Measurements from ENCODE around the gene C1orf105.
"Not testable (repeated sequence)": the region's sequence is repeated elsewhere in the genome, so short reads cannot be mapped to it uniquely, and the experiment has no call there.

C1orf105 gene

DNA sequence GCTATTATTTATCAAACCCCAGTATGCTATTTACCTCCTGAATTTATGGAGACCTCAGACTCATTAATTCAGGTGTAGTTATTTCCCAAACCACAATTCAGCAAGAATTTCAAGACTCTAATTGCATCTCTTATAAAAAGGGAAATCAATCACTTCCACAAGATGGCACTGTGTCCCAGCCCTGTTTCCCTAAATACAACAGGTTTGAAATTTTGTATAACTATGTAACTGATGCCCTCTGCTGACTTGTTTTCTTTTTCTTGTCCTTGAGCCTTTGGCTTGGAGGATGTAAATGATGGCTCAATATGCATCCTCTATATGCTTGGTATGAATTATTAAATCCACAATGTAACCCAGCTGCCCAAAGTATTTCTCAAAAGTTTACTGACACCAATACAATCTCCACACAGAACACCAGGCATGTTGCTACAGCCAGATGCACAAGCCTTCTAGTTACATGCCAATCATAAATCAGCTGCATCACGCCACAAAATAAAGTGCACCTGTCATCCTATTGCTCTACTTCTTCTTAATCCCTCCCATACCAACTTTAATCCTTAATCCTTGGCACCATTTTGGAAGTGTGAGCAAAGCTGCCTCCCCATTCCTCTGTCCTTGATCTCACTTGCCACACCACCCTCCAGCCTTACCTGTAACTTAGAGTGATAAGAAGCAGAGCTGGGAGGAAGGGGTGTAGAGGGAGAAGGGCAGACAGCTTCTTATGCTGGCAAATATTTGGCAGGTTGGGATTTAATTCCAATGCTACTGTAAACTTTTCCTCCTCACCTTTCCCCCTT lies 9.0 kb downstream of the C1orf105 start:
- peak in 5 of 6 experiments; percentile 26 to 72 (median 59) for DNase-seq

DNA sequence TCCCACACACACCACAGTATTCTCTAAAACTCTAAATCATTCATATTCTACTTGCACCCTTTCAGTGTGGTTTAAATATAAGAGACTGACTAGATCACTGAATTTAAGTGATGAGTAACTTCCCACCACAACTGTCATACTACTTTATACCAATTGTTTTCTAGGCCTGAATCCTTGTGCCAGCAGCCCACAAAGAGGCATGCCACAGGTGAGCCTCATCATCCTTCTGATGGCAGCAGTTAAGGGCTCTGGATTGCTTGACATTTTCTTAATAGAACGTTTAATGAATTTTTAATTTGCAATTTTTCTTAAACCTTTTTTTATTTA lies 9.6 kb downstream of the C1orf105 start:
- no peak for DNase-seq

DNA sequence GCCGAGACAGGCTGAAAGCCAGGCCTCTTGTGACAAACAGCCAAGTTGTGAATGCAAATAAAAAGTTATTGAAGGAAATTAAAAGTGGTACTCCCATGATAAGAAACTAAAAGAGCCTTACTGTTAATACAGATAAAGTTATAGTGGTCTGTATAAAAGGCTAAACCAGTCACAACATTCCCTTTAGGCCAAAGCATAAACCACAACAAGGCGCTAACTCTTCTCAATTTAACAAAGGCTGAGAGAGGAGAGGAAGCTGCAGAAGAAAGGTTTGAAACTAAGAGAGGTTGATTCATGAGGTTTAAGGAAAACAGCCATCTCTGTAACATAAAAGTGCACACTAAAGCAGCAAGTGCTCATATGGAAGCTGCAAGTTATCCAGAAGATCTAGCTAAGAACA lies 10.7 kb downstream of the C1orf105 start:
- no peak for DNase-seq

DNA sequence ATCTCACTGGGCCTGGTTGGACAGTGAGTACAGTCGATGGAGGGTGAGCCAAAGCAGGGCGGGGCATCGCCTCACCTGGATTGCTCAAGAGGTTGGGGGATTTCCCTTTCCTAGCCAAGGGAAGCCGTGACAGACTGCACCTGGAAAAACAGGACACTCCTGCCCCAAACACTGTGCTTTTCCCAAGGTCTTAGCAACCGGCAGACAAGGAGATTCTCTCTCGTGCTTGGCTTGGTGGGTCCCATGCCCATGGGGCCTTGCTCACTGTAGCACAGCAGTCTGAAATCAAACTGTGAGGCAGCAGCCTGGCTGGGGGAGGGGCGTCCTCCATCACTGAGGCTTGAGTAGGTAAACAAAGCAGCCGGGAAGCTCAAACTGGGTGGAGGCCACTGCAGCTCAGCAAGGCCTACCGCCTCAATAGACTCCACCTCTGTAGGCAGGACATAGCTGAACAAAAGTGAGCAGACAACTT lies 11.3 kb downstream of the C1orf105 start:
- DNase-seq = peak; percentile 8 to 63 (median 43)

DNA sequence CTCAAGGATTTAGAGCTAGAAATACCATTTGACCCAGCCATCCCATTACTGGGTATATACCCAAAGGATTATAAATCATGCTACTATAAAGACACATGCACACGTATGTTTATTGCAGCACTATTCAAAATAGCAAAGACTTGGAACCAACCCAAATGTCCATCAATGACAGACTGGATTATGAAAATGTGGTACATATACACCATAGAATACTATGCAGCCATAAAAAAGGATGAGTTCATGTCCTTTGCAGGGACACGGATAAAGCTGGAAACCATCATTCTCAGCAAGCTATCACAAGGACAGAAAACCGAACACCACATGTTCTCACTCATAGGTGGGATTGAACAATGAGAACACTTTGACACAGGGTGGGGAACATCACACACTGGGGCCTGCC lies 16.7 kb downstream of the C1orf105 start:
- DNase-seq = not testable (repeated sequence)

DNA sequence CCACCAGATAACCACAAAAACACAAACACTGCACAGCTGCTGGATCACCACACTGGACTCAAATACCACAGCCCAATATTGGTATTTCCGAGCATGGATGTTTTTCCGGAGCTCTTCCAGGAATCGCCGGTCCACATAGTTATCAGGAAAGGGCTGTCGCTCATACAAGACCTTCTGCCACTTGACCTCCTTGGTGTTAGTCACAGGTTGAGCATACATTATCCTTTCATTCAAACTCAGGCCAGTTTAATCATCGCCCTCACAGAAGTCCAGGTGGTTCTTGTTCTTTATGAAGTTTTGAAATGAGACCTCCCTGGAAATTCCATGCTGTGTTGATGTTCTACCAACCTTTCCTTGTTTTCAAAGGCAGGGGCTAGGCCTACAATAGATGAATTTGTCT lies 21.9 kb downstream of the C1orf105 start:
- DNase-seq = no peak

DNA sequence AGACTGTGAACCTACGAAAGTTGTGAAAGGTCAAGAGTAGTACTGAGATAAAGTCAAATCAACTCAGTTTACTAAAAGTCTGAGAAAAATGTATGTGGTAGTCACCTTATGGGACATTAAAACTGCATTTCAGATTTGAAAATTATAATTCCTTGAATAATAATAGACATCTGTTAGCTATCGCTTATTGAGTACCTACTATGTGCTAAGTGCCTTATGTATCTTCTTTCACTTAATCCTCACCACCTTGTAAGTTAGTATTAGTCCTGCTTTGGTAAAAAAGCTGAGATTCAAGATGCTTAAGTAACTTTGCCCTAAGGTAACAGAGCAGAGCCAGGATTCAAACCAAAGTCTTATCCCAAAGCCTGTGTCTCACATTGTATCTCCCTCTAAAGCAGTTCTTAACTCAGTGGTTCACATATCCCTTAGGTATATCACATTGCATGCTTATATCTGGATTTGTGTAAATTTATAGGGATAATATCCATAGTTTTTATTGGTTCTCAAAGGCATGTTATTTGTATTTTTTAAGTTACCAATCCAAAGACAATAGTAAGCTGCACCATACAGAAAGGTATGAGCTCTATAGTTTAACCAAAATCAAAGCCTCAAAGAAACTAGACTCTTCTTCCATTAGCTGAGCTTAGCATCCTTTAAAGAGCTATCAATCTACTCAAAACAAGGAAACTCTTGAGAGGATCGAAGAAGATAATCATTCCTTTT lies 22.5 kb downstream of the C1orf105 start:
- peak in 1 of 6 experiments; percentile 52 for DNase-seq

DNA sequence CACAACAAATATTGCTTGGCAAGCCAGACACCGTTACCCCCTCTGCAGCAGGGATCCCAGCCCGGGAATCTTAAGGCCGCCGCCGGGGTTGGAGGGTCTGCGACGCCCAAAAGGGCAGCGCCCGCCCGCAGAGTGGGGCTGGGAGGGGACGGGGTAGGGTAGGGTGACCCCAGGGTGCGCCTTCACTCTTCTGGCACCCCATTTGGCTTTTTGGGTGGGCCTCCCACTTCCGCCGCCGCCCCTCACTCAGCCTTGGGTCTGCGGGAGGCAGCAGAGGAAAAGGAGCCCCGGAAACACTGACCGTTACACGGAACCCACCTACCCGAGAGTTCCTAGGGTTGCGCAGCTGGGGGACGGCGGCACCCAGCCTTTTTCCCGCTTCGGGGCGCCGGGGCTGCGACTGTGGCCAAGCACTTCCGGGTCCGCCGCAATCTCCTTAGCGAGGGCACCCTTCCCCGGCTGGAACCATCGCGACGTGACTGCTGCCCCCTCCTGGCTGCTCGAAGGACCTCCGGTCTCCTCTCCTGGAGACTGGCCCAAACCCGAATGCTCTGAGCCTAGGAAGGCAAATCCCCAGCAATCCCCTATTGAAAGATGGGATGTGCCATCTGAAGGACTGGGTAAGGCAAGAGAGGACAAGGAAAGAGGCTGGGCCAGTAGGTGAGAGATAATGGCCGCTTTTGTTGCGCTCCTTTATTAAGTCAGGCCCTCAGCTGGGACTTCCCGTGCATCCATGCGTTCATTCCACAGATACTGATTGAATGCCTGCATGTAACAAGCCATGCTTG lies 23.4 kb downstream of the C1orf105 start, which contains the start of gene PIGC:
PIGC (minus strand) TSS at position 404 of the 788 bp plus-strand sequence. CDS start 1,447 bp downstream, outside the sequence.
- DNase-seq = peak; percentile 76 to 88 (median 85)

DNA sequence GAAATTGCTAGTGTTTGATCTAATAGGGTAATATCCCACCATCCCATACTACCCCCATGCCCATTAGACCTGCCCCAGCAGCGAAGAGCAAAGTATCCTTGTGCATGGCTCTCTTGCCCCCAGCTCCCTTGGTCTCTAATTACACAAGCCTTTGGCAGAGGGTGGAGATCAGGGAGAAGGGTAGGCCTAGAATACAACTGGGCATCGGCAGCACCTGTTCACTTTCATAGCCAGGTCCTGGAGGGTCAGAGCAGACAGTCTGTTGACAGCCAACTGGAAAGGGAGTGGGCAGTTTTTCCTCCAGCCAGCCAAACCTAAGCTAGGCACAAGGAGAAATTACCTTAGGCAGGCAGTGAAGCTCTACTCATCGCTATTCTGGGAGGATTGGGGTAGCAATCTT lies 26.1 kb downstream of the C1orf105 start:
- no peak for DNase-seq

DNA sequence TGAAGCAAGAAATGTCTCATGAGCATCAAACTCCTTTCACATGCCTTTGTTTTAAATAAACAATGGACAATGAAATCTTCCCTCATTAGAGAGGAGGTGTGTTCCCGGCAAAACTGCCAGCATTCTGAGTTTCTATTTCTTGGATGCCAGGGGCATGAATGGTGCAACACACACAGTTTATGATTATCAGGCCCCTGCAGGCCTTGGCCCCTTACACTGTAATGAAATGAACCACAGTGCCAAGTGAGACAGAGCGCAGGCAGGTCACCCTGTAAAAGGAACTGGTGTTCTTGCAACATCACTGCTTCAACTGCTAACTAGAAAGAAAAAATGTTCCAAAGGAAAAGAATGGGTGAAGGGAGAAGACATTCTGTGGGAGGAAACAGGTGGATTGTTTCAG lies 27.2 kb downstream of the C1orf105 start:
- no peak for DNase-seq

DNA sequence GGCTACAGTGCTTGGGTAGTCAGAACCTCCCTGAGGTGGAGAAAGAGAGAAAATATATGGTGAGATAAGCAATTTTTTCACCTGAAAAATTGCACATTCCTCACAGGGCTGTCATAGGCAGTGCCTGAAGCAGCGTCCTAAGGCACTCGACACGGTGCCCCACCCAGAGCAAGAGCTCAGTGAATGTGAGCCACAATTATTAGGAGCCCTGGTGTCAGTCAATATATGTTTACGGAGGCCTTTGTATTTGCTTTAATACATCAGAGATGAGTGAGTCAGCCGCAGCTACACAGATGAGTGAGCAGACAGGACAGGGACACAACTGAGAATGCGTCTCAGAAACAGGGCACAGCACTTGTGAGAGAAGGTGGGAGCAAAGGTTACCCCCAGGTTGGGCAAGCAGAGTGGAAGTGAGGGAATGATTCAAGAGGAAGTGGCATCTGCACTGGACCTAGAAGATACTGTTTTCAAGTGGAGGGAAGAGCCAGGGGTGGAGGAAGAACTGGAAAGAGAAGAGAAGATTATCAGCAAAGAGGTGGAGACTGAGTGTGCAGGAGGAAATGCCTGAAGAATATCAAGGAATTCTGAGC lies 28.6 kb downstream of the C1orf105 start:
- no peak for DNase-seq

DNA sequence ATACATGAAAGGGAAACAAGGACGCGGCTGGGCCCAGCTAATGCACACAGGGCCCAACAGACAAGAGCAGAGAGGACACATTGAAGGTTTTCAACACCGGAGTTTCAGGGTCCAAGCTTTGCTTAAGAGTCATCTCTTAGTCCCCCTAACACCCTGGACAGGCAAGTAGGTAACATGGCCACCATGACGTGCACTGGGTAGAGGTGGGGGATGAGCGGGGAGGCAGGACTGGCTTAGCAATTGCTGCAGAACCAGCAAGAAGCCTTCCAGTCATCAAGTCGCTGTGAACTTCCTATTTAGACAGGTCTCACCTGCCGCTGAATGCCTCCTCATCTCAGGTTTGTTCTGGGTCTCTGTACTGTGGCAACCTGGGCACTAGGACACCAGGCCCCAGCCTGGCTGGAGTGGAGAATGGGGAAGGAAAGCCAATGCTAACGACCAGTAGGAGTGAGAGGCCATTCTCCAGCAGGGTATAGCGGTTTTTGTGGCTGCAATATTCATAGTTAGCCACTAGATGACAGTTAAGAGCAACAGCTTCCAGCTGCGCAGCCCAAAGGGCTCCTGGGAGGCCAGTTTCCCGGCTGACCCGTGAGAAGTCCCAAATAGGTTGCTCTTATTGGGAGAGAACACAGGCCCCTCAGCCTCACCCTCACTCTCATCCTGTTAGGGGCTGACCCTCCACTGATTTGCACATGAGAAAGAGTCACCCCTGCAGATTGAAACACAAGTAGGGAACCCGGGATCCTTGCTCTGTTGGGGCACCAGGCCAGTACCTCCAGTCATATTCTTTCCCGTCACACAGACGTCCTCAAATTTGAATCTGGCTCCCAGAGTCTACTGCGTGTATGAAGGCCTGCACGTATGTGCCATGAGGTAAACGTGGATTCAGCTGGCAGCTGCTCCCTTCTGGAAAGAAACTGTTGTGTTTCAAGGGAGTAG lies 29.4 kb downstream of the C1orf105 start:
- peak in 5 of 6 experiments; percentile 1 to 30 (median 22) for DNase-seq

DNA sequence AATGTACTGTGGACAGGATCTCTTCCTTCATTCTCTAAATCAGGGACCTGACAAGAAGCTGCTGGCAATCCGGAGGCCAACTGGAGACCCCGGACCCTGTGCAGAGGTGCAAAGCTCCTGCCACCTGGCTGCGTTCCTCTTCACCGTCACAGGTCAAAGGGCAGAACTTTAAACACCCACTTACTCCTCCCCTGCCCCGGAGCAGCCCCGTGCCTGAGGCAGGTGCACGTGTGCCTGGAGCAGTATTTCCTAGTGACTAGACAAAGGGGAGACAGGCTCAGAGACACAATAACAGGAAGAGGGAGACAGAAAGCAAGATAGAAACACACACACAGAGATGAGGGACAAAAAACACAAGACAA lies 30.0 kb downstream of the C1orf105 start:
- no peak for DNase-seq

DNA sequence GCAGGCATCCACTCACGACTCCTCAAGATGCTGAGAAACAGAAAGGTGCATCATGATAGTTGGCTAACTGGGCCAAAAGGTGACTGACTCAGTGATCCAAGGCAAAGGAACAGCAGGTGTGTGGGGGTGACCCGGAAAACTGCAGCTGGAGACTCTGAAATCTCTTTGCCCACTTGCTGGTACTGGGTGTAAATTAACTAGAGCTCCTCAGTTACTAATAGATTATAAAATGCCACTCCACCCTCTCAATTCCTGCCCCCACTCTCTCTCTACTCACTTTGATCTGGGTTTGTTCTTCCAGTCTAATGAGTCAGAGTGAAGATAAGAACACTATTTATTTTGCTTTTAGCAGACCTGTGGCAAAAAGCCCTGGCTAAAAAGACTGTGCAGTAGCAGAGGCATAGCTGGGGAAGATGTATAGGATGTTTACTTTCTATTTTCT lies 30.5 kb downstream of the C1orf105 start:
- no peak for DNase-seq

DNA sequence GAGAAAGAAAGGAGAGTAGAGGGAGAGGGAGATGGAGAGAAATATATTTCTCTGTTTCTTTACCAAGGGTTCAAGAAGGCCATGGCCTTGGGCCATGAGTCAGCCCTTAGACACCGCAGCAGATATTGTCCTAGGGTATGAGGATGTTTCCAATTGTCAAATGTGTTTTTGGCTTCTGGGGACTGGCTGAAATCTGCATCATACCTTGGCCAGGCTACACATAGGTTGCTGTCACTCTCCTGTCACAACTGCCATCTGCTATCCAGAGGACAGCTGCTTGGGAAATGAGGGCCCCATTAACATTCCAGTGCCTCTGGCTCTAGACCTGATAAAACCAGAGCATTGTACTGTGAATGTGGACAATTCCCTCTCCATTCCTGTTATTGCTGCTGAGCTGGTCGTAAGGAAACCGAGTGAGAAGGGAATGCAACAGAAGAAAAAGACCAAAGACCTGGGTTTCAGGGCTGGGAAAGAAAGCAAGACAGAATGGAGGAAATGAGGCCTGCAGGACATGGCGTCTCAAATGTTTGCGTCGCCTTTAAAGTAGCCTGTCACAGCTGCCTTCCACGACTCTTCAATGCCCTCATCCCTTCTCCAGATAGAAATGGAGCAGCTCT lies 32.2 kb downstream of the C1orf105 start:
- DNase-seq = no peak

DNA sequence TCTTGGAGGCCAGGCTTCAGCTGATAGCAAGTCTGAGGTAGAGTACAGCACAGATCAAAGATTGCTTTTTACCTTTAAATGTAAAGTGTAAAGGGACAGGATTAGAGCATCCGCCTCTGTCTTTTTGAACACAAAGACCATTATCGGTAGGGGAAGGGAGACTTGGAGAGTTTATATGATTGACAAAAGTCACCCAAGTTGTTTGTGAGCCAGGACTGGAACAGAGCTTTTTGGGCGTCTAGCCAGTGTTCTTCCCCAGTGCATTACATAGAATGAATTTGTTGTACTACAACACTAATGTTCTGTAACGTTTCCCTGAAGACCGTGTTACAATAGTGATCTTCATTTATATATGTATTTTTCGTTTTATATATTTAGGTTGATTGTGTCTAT lies 32.7 kb downstream of the C1orf105 start:
- no peak for DNase-seq

DNA sequence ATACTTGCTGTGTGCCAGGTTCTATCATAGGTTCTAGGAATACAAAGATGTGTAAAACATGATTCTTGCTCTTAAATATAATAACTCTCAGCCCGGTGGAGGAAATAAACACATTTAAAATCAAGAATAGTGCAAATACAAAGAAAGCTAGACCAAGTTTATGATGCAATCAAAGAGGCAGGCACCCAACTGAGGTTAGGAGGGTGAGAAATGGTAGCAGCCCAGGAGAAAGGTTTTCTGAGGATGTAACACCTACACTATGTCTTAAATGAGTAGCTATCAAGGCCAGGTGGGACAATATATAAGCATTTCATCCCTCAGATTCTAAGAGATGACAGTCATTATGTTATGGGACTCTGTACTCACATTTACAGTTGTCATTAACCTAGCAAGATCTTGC lies 33.1 kb downstream of the C1orf105 start:
- DNase-seq = no peak

DNA sequence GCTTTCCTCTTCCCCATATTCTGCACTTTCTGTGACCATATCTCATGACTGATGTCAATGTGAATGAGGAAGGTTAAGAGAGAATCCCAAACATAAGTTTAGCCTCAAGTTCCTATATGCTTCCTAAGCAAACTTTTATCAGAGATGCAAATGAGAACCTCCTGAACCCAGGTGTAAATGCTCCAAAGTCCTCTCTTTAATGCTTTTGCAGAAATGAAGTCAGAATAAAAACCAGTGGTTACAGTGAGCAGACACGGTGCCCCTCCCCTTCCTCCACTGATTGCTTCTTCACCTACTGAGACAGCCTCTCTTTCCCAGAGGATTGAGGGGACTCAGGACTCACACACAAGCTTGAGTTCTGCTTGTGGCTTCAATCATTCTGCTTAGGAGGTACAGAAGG lies 35.0 kb downstream of the C1orf105 start:
- no peak for DNase-seq

DNA sequence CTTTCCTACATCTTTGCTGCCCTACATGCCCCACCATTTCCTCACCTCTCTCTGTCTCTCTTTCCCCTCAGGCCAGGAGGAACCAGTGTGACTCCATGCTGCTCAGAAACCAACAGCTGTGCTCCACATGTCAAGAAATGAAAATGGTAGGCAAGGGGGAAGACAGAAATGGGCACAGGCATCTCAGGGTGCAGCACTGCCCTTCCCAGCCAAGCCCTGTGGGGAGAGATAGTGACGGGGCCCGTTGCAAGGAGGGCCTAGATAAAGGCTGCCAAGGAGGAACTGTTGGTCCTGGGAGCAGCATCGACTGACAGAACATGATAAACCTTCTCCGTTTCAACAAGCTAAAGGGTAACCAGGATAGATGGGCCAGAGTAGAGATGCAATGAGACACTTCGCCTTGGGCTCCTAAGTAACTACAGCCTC lies 35.9 kb downstream of the C1orf105 start:
- DNase-seq = no peak

DNA sequence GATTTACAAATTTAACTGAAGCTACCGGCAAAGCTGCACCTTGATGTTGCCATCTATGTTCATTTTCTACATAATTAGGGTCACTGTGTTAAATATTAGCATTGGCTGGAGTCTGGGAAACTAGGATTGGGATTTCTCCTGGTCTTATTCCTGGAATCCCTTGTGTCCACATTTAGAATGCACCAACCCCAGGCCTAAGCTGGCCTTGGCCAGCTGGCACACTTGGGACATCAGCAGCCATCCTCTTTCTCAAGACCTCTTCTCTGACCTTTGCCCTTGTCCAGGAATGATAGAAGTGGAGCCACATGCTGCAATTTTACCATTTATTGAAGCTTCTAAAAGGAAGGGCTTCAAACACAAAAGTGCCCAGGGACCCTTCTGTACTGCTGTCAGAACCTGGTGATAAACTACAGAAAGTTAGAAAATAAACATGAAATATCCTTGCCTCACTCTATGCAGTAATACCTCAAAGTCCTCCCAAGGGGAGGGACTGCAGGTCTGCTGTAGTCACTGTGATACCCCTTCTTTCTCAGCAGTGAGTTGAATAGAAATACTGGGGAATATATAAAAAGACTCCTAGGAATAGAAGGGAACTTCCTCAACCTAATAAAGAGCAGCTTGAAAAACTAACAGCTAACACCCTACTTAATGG lies 37.1 kb downstream of the C1orf105 start:
- no peak for DNase-seq

DNA sequence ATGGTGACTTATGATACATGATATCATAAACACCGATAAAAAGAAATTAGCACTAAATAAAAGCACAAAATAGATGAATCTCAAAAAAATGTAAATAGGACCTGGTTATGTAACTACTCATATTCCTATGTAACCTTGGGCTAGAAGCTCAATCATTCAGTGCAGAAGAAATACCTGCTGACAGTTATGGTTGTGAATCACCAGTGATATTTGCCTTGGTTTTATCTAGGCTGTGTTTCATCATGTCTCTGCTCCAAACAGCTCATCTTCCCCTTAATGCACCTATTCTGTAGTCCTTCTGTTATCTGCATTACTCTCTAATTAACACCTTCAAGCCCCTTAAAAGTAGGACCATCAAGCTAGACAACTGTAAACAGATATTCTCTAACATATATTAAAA lies 39.7 kb downstream of the C1orf105 start:
- no peak for DNase-seq

Data from stimulated activated naive CD4-positive, alpha-beta T cell (primary cell).